ENCODE results near the gene STK32C. TPM values are rescaled to one million over a fixed set of nuclear protein-coding genes. Genes with fewer than 3 reads are reported as not detected.
A peak's percentile ranks its signal among the peaks of the same experiment; 100 is the strongest.

The STK32C gene
- total RNA-seq, 2 donors from 2014 or later = 12.6 to 20.6 TPM

DNA sequence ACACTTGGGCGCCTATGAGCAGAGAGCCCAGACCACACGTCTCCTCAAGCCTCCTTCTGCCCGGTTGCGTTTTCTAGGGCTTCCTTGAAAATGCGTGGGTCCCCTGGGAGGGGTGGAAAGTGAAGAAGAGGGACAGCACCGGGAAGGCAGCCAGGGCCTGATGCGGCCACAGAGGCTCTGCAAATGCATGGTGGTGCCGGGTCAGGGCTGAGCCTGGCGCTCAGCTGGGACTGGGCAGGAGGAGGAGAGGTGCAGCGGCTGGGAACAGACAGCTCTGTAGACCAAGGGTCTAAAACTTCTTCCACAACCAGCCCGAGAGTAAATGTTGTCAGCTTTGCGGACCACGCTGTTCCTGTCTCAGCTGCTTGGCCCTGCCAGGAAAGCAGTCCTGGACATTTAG, 119.4 kb downstream of the STK32C start:
- ATAC-seq (replicated peaks) = no peak
- Mint-ChIP-seq H3K27me3 (peaks cover 26% of the 10 kb centered on the region), H3K4me1 (no peaks in the 10 kb centered on the region), H3K4me3 (peak overlapping the region; percentile 52), H3K27ac (no peak overlapping the region), H3K36me3 (ENCODE audit: low read depth) (peaks cover 15% of the 10 kb centered on the region), H3K9me3 (no peaks in the 10 kb centered on the region)

DNA sequence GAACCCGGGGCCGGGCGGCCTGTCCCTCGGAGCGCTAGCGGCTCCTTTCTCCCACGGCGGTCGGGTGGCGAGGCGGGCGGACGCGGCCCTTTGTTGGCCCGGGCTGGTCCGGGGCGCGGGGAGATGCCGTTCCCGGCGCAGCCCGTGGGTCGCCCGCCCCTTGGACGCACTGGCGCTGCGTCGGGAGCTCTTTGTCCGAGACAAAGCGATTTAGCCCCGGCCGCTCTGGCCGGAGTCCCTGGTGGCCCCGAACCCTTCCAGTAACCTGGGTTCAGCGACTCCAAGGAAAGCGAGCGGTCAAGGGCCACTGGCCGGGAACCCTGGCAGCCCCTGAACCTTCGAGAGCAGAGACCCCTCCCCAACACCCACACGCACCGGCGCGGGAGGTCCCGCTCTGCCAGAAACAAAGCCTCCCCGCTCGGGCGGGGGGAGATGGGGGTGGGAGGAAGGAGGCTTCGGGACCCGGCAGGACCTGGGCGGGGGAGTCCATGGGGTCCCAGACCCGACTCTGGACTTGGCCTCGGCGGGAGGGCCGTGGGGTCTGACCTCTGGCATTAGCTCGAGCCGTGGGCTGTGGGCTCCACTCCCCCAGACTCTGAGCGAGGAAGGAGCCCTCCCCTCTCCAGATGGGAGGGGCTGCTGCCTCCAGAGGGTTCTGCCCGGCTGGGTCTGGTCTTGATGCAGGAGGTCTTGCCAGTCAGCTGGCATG, 120.2 kb downstream of the STK32C start:
- H3K4me1 Mint-ChIP-seq = no peaks in the 10 kb centered on the region
- H3K27ac Mint-ChIP-seq = no peak overlapping the region
- H3K36me3 Mint-ChIP-seq (ENCODE audit: low read depth) = peaks cover 15% of the 10 kb centered on the region
- peak; percentile 19 for ATAC-seq (replicated peaks)
- H3K27me3 Mint-ChIP-seq = peaks cover 29% of the 10 kb centered on the region
- peak overlapping the region; percentile 52 for H3K4me3 Mint-ChIP-seq
- H3K9me3 Mint-ChIP-seq = no peaks in the 10 kb centered on the region

DNA sequence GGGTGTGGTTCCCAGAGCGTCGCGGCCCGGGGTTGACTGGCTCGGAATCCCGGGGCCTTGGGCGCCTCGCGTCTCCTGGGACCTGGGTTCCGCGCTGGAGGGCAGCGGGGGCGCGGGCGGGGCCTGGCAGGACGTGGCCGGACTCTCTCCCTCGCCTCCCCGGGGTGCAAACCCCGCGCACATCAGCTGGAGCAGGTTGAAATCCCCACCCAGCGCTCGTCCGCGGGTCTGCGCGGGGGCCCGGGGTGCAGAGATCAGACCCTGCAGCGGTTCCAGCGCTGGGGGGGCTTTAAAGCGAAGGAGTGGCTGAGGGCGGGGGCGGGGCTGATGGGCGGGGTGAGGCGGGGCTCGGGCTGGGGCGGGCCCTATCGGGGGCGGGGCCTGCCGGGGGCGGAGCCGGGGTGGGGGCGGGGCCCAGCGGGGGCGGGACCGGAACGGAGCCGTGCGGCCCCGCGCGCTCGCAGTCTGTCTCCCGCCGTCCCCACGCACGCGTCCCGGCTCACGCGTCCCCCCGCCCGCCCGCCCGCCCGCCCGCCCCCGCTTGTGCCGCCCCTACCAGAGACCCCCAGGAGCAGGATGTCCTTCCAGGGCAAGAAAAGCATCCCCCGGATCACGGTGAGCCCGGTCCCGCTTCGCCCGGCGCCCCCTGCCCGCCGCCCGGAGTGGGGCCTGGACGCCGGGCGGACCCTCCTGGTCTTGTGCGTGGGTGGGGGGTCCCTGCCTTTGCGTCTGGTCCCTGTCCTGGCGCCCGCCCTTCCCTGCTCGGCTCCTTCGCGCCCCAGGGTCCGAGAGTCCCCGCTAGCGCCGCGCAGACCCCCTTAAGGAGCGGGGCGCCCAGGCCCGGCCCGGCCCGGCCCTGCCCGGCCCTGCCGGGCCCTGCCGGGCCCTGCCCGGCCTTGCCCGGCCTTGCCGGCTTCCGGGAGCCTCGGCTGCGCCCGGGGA, 121.0 kb downstream of the STK32C start, which contains the start of gene DPYSL4:
Gene DPYSL4 (plus strand): TSS at position 461 of the 942 bp plus-strand sequence. CDS start 116 bp downstream, at position 577.
- Mint-ChIP-seq H3K27ac (no peak within 1 kb of the TSS), H3K36me3 (ENCODE audit: low read depth) (peaks cover 15% of the 10 kb centered on the region), H3K27me3 (peaks cover 29% of the 10 kb centered on the region), H3K4me3 (peak within 1 kb of the TSS; percentile 52), H3K4me1 (no peaks in the 10 kb centered on the region), H3K9me3 (no peaks in the 10 kb centered on the region)
- ATAC-seq (replicated peaks) = peak; percentile 67

DNA sequence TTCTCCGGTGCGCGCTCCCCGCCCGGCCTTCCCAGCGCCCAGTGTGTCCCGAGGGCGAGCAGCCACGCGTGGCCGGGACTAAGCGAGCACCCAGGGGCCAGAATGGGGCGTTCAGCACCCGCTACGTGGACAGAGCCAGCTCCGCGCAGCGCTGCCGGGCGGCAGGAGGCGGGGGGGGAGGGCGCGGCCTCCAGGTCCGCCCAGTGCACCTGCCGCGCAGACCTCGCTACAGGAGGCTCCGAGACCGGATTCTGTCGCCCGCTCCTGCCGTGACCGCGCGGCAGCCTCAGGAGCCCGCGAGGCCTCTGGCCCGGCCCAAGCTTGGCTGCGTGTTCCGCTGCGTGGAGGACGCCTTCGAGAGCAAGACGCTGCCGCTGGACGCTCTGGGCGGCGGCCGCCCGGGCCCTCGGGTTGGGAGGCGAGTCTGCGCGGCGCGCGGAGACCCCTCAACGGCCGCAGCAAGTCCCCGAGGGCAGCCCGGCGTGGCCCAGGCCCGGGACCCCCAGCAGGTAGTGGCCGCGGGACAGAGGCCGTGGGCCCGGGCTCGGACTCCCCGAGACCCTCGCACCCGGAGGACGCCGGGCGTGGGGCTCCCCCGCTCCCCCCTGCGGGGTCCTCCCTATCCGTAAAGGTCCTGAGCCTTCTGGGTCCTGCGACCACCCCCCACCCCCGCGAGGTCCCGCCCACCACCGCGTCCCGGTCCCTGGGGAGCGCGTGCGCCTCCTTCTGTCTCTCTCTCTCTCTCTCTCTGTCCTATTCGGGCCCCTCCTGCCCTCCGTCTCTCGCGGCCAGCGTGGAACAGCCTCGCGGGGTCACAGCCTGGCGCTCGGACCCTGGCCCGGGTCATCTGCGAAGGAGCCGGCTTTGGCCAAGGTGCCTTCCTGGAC, 121.9 kb downstream of the STK32C start:
- Mint-ChIP-seq H3K27me3 (peaks cover 29% of the 10 kb centered on the region), H3K4me3 (peak overlapping the region; percentile 24), H3K4me1 (no peaks in the 10 kb centered on the region), H3K36me3 (ENCODE audit: low read depth) (peaks cover 15% of the 10 kb centered on the region), H3K27ac (no peak overlapping the region), H3K9me3 (no peaks in the 10 kb centered on the region)
- ATAC-seq (replicated peaks) = peak; percentile 63

DNA sequence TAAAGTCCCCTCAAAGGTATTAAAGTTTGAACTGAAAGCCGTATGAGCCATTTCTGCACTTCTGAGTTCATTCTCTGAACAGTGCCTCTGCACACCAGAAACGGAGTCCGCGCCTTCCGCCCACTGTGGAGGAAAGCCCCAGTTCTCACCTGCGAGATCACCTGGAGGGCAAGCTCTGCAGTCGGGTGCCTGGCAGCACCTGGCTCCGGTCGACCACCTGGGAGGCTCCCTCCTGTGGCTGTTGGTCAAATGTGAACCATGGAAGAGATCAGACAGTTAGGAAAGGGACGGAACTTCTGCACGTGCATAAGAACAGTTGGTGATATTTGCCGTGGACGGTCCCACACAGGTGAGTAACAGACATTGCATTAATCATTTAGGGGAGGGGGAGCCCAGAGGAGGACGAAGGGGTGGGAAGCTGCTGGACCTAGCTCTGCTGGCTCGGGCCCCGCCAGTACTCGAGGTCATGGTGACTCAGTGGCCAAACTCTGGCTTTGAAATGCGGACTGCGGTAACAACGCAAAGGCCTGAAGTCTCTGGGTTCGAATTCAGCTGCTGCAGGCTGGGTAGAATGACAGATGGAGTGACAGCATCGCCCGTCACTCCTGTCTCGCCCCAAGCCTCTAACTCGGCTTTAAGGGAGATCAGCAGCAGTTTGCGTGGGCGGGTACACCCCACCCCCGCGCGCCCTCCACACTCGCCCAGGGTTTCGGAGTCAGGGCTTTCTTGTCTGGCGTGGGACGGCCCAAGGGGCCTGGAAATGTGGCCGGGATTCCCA, 122.7 kb downstream of the STK32C start:
- no peak for ATAC-seq (replicated peaks)
- Mint-ChIP-seq H3K27ac (no peak overlapping the region), H3K4me1 (no peaks in the 10 kb centered on the region), H3K36me3 (ENCODE audit: low read depth) (peaks cover 6% of the 10 kb centered on the region), H3K9me3 (no peaks in the 10 kb centered on the region), H3K4me3 (peak overlapping the region; percentile 24), H3K27me3 (peaks cover 29% of the 10 kb centered on the region)

DNA sequence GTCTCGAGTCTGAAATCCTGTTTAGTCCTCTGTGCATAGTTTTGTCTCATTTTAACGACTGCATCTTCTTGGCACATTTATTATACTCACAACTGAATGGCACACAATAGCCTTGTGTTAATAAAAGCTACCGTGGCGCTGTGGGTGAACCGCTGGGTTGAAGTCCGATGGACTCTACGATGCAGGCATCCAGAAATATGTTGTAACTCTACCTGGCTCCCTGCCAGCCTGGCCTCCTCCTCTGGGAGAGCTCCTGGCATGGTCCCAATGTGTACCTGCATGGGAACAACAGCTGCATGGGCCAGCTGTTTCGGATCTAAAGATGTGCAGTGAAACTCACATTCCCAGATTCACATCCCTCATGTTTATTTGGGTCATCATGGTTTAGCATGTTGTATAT, 124.7 kb downstream of the STK32C start:
- peaks cover 23% of the 10 kb centered on the region for H3K27me3 Mint-ChIP-seq
- H3K4me1 Mint-ChIP-seq = no peaks in the 10 kb centered on the region
- H3K4me3 Mint-ChIP-seq = no peak overlapping the region
- H3K36me3 Mint-ChIP-seq (ENCODE audit: low read depth) = no peaks in the 10 kb centered on the region
- H3K27ac Mint-ChIP-seq = no peak overlapping the region
- no peak for ATAC-seq (replicated peaks)
- H3K9me3 Mint-ChIP-seq = no peaks in the 10 kb centered on the region

DNA sequence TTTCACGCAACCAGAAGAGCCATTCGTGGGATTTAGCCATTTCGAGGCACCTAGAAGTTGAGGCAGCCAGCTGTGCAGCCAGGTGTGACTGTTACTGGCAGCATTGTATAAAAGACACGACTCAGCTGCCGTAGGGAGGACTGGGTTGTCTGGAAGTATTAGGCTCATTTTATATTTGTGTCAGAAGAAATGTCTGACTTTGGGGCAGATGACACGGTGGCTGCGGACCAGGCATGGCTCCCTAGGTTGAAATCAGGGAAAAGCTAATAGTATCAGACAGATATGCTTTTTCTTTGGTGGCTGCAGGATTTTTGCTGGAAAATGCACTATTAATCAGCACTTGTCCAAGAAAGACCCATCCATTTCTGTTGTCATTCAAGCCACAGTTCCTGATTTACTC, 125.2 kb downstream of the STK32C start:
- no peaks in the 10 kb centered on the region for H3K36me3 Mint-ChIP-seq (ENCODE audit: low read depth)
- H3K27ac Mint-ChIP-seq = no peak overlapping the region
- no peaks in the 10 kb centered on the region for H3K9me3 Mint-ChIP-seq
- peaks cover 22% of the 10 kb centered on the region for H3K27me3 Mint-ChIP-seq
- no peak for ATAC-seq (replicated peaks)
- H3K4me1 Mint-ChIP-seq = no peaks in the 10 kb centered on the region
- H3K4me3 Mint-ChIP-seq = no peak overlapping the region

DNA sequence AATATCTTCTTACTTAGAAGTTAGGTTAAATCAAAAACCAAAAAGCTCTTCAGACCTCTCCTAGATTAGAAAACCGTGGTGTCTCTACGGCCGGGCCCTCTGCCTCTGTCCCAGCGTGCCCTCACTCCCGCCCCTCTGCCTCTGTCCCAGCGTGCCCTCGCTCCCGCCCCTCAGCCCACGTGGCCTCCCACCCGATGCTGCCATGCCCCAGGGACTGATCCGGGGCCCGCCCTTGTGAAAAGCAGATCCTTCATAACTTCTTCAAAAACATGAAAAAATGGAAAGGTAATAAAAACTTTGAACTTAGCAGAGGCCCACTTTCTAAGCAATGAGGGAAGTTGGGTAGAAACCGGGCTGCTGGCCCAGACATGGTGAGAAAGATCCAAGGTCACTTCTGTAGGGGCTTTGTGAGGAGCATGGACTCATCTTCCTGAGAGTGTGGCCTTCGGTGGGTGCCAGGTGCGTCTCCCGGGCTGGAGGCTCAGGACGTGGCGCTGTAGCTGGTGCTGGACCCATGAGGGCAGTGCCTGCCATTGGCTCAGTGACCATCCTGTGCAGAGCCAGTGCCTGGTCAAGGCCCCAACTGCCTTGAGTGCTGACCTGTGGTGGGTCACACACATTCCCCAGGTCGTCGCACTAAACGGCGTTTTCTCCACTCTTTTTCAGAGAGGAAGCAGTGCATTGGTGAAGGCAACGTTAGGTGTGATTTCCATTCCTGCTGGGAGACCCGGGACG, 125.9 kb downstream of the STK32C start:
- Mint-ChIP-seq H3K27me3 (peaks cover 25% of the 10 kb centered on the region), H3K36me3 (ENCODE audit: low read depth) (no peaks in the 10 kb centered on the region)
- no peak for ATAC-seq (replicated peaks)

DNA sequence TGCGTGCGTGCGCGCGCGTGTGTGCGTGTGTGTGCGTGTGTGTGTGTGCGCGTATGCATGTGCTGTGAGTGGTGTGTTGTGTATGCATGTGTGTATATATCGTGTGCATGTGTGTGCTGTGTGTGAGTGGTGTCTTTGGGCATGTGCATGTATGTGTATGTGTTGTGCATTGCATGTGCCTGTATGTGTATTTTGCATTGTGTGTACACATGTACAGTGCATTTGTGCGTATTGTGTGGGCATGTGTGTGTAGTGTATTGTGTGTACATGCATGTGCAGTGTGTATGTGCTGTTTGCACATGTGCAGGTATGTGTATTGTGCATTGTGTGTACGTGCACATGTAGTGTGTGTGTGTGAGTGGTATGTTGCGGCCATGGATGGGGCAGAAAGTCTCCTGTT, 127.0 kb downstream of the STK32C start:
- H3K27me3 Mint-ChIP-seq = peaks cover 31% of the 10 kb centered on the region
- H3K4me3 Mint-ChIP-seq = no peak overlapping the region
- no peak overlapping the region for H3K27ac Mint-ChIP-seq
- H3K9me3 Mint-ChIP-seq = no peaks in the 10 kb centered on the region
- no peaks in the 10 kb centered on the region for H3K36me3 Mint-ChIP-seq (ENCODE audit: low read depth)
- ATAC-seq (replicated peaks) = no peak
- H3K4me1 Mint-ChIP-seq = no peaks in the 10 kb centered on the region

More for the DNA sequence above, 125.9 kb downstream of the STK32C start:
- no peak overlapping the region for H3K27ac Mint-ChIP-seq
- H3K9me3 Mint-ChIP-seq = no peaks in the 10 kb centered on the region
- H3K4me3 Mint-ChIP-seq = no peak overlapping the region
- no peaks in the 10 kb centered on the region for H3K4me1 Mint-ChIP-seq

DNA sequence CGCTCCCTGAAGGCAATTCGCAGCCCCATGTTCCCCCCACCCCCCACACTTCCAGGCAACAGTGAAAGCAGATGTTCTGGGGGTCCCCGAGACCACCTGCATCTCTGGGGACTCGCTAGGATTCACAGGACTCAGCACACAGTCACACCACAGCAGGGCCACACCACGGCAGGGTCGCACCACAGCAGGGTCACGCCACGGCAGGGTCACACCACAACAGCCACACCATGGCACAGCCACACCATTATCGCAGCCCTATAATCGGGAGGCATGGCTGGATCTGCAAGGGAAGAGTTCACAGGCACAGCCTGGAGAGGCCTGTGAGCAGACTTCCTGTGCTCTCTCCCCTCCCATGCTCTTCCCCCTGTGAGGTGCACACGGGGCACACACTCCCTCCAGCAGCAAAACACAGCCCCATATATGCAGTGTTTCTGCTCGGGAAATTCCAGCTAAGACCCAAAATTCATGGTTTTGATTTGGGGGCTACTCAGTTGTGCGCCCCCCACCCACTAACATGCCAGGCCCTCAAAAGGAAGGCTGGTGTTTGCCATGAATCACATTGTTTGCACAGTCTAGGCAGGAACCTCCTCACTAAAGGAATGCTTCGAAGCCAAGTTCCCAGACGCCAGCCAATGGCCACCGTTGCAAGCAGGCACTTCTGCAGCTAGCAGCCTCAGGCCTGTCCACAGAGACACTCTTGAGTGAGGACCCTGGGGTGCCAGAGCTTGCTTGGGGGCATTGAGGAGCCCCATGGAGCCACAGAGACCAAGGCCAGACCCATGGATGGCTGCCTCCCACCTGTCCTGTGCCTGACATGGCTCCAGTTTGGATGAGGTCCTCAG, 128.0 kb downstream of the STK32C start:
- Mint-ChIP-seq H3K36me3 (ENCODE audit: low read depth) (no peaks in the 10 kb centered on the region), H3K4me1 (no peaks in the 10 kb centered on the region), H3K27ac (no peak overlapping the region), H3K4me3 (no peak overlapping the region), H3K9me3 (no peaks in the 10 kb centered on the region), H3K27me3 (peaks cover 31% of the 10 kb centered on the region)
- no peak for ATAC-seq (replicated peaks)

DNA sequence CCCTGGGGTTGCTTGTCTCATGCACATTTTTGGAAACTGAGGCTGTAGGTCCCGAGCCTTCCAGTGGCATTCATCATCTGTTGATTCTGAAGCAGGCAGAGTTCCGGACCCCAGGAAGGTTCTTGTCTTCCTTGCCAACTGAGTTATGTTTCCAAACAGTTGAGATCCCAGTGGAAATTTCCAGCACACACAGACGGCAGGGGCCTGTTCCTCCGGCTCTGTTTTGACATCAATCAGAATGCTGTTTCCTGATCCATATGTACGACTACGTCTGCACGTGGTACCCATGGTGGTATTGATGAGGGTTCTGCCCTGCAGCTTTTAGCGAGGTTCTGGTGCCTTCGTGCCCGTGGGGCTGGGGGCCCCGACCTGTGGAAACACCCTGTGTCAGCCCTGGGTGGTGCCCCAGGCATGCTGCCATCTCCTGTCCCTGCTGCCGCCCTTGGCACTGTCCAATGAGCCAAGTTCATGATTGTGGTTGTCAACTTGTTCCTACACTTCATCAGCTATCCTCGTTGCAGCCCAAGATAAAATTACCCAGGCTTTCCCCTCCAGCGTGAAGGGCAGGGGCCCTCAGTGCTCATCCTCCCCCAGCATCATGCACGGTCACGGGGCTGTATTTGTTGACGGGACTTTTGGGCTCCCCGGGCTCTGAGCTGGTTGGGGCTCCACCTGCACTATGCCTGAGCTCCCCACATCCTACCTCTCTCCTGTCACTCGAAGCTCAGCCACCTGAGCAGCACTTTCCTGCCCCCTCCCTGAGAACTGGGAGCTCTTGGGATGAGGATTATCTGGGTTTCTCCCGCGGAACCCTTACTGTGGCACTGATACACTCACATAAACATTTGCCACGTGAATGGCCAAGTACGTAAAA, 128.8 kb downstream of the STK32C start:
- Mint-ChIP-seq H3K27me3 (peaks cover 28% of the 10 kb centered on the region), H3K4me1 (no peaks in the 10 kb centered on the region), H3K4me3 (no peak overlapping the region), H3K9me3 (no peaks in the 10 kb centered on the region), H3K27ac (no peak overlapping the region), H3K36me3 (ENCODE audit: low read depth) (no peaks in the 10 kb centered on the region)
- no peak for ATAC-seq (replicated peaks)

DNA sequence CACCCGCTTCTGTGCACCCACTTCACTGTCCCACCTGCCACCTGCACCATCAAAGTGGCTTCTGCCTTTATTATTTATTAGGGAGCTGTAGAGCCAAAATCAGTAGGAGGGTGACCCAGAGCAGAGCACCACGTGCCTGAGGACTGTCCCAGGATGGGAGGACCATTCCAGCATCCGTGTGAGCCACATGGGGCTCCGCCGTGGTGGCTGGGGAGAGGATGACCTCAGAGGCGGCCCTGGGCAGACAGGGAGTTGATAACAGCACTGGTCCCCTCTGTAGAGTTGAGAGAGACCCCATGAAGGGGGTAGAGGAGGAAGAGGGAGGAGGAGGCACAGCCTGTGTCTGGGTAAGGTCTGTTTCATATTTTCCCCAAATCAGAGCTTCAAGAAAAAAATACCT, 129.7 kb downstream of the STK32C start:
- H3K27me3 Mint-ChIP-seq = peaks cover 20% of the 10 kb centered on the region
- no peak overlapping the region for H3K27ac Mint-ChIP-seq
- no peaks in the 10 kb centered on the region for H3K9me3 Mint-ChIP-seq
- no peak for ATAC-seq (replicated peaks)
- peaks cover 5% of the 10 kb centered on the region for H3K4me1 Mint-ChIP-seq
- no peak overlapping the region for H3K4me3 Mint-ChIP-seq
- H3K36me3 Mint-ChIP-seq (ENCODE audit: low read depth) = no peaks in the 10 kb centered on the region

All from activated T-helper 17 cell treated with anti-CD3 and anti-CD28 coated beads, Interleukin-2, amount 50 U/mL, for 72 hours (primary cell).